Stomach smooth muscle (tissue), 2 donors: ENCODE results near the gene ARHGAP15.

Experiments used
- H3K27ac ChIP-seq: one replicate; pipeline ENCODE4 v1.7.0; 2013; ENCODE audit warnings: mild to moderate bottlenecking, low read length, inconsistent platforms
- H3K27me3 ChIP-seq, 2 donors: one replicate each; pipeline ENCODE4 v1.7.0; 2013; ENCODE audit warnings: low read length in 2 of 2; ENCODE audit not compliant: insufficient read depth in 2 of 2, control insufficient read depth in 1 of 2
- H3K36me3 ChIP-seq, 2 donors: one replicate each; pipeline ENCODE4 v1.7.0; 2013; ENCODE audit warnings: low read length in 2 of 2; ENCODE audit not compliant: control insufficient read depth in 2 of 2, insufficient read depth in 2 of 2
- H3K4me1 ChIP-seq: one replicate; pipeline ENCODE4 v1.7.0; 2013; ENCODE audit warnings: low read length; ENCODE audit not compliant: control insufficient read depth, insufficient read depth
- H3K4me3 ChIP-seq, 2 donors: one replicate each; pipeline ENCODE4 v1.7.0; 2013; ENCODE audit warnings: low read length in 2 of 2
- H3K9ac ChIP-seq, 2 donors: one replicate each; pipeline ENCODE4 v1.7.0; 2013; ENCODE audit warnings: low read length in 2 of 2, mild to moderate bottlenecking in 1 of 2
- H3K9me3 ChIP-seq, 2 donors: one replicate each; pipeline ENCODE4 v1.7.0; 2013; ENCODE audit warnings: low read length in 2 of 2; ENCODE audit not compliant: control insufficient read depth in 2 of 2
- donor health status: healthy.
- donor health status: Pancreatic carcinoma.

ARHGAP15 gene

DNA sequence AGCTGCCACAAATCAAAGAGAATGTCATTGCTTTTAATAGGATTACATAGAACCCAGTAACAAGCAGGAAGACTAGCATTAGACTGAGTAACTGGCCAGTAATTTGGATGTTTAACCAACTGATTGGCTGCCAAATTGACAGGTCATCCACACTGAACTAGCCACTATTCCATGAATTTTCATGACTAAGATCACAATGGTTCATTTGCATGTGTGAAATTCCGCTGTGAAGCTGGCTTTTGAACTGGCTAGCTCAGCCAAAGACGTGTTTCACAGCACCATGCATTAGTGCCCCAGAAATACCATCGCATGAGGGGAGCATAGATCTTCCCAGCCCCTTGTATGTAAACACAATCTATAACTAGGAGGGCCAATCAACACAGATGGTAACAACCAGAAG lies 649.8 kb downstream of the ARHGAP15 start:
- H3K36me3 ChIP-seq, result no peaks in the 10 kb centered on the region
- H3K27me3 ChIP-seq, result no peaks in the 10 kb centered on the region
- H3K9me3 ChIP-seq, result no peaks in the 10 kb centered on the region
- no peak overlapping the region for H3K27ac ChIP-seq
- no peak overlapping the region for H3K4me3 ChIP-seq
- no peaks in the 10 kb centered on the region for H3K4me1 ChIP-seq
- no peak overlapping the region for H3K9ac ChIP-seq

DNA sequence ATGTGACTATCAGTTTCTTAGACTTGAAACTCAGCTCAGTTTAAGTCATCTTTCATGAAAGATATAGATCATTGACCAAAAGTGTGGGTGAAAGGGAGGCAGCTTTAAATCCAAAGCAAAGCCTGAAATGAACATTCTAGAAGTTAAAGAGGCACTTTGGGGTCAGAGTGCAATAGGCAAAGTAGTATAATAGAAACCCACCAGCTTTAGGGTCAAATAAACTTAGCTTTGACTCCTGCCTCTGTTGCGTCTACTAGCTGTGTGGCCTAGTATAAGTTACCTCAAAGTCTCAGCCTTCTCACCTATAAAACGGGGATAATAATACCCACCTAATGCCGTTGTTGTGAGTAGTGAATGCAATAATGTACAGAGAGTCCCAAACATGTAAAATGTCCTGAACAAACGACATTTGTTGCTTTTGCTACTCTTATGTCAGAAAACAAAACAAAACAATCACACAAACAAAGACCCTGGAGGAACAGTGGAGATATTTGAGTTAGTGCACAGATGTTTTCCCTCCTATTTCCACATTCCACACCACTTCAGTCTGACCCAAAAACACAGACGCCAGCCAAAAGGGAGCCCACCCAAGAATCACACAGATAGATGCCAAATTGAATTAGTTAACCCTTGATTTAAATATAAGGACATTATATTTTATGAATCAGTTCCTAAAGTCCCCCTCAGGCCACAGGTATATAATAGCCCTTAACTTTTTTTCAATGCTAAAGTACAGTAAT lies 657.0 kb downstream of the ARHGAP15 start:
- no peaks in the 10 kb centered on the region for H3K9me3 ChIP-seq
- H3K4me1 ChIP-seq, result no peaks in the 10 kb centered on the region
- no peaks in the 10 kb centered on the region for H3K27me3 ChIP-seq
- H3K27ac ChIP-seq, result no peak overlapping the region
- no peak overlapping the region for H3K9ac ChIP-seq
- no peaks in the 10 kb centered on the region for H3K36me3 ChIP-seq
- no peak overlapping the region for H3K4me3 ChIP-seq

DNA sequence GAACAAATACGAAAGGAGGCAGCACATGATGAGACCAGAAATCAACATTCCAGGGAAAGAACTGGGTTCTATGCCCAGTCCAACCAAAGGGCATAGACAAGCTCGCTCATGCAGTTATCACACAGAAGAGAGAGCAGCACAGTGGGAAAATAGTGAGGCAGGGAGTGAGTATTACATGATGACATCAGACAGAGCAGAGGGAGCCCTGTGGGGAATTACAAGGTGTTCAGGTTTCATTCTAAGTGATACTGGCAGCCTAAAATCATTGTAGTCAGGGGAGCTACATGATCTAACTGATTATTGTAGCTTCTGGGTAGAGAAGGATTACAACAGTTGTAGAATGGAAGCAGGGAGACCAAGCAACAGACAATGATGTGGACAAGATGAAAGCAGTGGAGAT lies 658.5 kb downstream of the ARHGAP15 start:
- H3K4me3 ChIP-seq, result no peak overlapping the region
- no peaks in the 10 kb centered on the region for H3K9me3 ChIP-seq
- no peaks in the 10 kb centered on the region for H3K27me3 ChIP-seq
- no peaks in the 10 kb centered on the region for H3K36me3 ChIP-seq
- H3K4me1 ChIP-seq, result no peaks in the 10 kb centered on the region
- H3K27ac ChIP-seq, result no peak overlapping the region
- H3K9ac ChIP-seq, result no peak overlapping the region

DNA sequence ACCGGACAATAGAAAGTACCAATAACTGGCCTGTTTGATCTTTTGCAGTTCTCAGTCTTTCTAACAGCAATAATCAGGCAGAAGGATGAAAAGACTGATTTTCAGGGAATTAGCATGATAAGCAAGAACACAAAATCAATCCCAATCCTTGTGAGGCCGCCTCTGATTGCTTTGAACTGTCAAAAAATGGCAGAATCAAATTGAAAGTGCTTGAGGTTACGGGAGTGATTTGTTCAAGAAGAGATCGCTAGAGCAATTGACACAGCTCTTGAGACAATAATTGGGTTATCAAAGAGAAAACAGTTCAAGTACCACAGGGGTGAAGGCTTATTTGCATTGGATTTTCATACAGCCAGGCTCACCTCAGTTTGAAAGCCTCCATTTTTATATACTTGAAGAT lies 663.4 kb downstream of the ARHGAP15 start:
- no peaks in the 10 kb centered on the region for H3K36me3 ChIP-seq
- no peak overlapping the region for H3K4me3 ChIP-seq
- H3K27me3 ChIP-seq, result no peaks in the 10 kb centered on the region
- H3K27ac ChIP-seq, result no peak overlapping the region
- no peaks in the 10 kb centered on the region for H3K4me1 ChIP-seq
- no peak overlapping the region for H3K9ac ChIP-seq
- no peaks in the 10 kb centered on the region for H3K9me3 ChIP-seq

DNA sequence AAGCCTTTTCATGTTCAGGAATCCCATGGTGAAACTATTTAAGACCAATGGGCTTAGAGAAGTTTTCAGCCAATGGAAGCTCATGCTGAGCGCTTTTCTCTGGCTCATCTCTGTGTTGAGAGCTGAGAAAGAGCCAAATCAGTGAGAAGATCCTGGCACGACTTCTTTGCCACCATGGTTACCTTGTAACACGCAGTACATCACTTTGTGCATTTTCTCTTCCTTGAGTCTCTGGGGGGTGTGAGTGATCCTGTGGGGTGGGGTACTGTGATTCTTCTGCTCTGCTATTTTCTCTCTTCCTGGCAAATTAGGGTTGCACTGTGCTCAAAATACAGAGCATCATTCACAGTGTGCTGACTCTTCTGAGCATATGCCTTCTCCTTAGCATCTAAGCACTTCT lies 664.2 kb downstream of the ARHGAP15 start:
- Histone ChIP-seq H3K9ac (no peak overlapping the region), H3K4me3 (no peak overlapping the region), H3K4me1 (no peaks in the 10 kb centered on the region), H3K36me3 (no peaks in the 10 kb centered on the region), H3K27ac (no peak overlapping the region), H3K9me3 (no peaks in the 10 kb centered on the region), H3K27me3 (no peaks in the 10 kb centered on the region)

DNA sequence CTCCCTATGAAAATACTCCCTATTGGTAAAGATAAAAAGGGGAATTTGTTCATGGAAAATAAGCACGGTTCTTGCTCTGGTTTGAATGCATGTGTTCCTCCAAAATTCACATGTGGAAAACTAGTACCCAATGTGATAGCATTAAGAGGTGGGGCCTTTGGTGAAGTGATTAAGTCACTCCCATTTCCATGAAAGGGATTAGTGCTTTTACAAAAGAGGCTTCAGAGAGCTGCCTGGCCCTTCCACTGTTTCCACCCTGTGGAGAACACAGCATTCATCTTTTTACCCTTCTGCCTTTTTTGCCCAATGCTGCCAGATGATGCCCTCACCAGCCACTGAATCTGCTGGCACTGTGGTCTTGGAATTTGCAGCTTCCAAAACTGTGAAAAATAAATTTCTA lies 666.8 kb downstream of the ARHGAP15 start:
- H3K4me1 ChIP-seq, result no peaks in the 10 kb centered on the region

DNA sequence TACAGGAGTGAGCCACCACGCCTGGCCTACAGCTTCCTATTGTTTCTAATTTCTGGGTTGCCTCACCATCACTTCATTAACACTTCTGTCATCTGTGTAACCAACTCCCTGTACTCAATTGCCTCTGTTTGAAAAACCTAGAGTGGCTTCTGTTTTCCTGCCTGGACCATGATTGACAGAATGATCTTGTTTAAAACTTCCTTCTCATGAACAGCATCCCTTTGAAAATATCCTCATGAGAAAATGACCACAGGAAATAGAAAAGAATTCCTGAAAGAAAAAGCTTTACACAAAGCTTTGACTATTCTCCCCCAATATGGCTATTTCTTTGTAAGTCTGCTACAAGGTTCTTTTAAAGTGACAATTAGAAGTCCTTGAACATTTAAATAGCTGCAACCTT lies 672.3 kb downstream of the ARHGAP15 start:
- H3K9me3 ChIP-seq, result no peaks in the 10 kb centered on the region
- H3K4me3 ChIP-seq, result no peak overlapping the region
- no peaks in the 10 kb centered on the region for H3K27me3 ChIP-seq

More for the DNA sequence above, 666.8 kb downstream of the ARHGAP15 start:
- H3K9me3 ChIP-seq, result no peaks in the 10 kb centered on the region
- no peak overlapping the region for H3K27ac ChIP-seq
- H3K9ac ChIP-seq, result no peak overlapping the region
- H3K36me3 ChIP-seq, result no peaks in the 10 kb centered on the region
- H3K27me3 ChIP-seq, result no peaks in the 10 kb centered on the region
- no peak overlapping the region for H3K4me3 ChIP-seq

DNA sequence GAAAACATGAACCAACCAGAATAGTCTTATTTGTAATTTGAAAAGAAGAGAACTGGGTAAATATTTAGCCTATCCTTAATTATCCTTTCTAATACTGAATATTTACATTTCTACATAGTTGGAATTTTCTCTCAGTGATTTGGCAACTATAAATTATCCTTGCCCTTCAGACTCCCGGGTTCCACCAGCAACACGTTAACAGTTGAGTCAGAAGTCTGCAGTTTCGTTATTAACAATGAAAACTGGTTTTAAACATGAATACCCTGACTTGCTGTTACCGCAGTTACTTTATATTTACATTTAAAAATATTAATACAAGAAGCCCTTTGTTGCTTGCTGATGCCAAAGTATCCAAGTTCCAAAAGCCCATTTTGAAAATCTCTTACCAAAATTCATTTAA lies 673.0 kb downstream of the ARHGAP15 start:
- Histone ChIP-seq H3K27ac (no peak overlapping the region), H3K36me3 (no peaks in the 10 kb centered on the region), H3K4me3 (no peak overlapping the region), H3K9ac (no peak overlapping the region), H3K4me1 (no peaks in the 10 kb centered on the region), H3K9me3 (no peaks in the 10 kb centered on the region), H3K27me3 (no peaks in the 10 kb centered on the region)

More for the DNA sequence above, 672.3 kb downstream of the ARHGAP15 start:
- H3K9ac ChIP-seq, result no peak overlapping the region
- H3K4me1 ChIP-seq, result no peaks in the 10 kb centered on the region
- no peaks in the 10 kb centered on the region for H3K36me3 ChIP-seq
- H3K27ac ChIP-seq, result no peak overlapping the region

DNA sequence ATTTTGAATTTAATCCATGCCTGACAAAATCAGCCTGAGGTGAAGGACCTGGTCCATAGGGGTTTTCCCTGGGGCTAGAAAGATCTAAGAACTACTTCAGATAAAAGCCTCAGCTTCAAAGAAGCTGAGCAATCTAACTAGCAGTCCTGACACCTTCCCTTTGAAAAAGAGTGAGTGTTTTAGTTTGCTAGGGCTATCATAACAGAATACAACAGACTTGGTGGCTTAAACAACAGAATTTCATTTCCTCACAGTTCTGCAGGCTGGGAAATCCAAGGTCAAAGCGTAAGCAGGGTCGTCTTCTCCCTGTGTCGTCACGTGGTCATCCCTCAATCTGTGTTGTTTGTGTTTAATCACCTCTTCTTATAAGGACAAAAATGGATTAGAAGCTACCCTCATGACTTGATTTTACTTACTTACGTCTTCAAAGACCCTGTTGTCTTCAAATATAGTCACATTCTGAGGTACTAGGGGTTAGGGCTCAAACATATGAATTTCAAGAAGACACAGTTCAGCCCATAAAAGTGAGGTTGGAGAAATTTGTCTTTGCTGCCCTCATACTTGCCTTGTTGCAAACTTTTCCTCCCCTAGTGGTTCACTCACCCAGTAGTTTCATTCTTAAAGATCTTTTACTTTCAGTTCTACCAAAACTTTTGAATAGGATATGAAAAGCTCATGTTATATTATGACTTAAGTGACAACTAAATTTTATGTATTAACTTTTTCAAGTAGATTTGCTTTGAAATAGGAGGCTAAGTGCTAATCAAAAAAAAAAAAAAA lies 673.8 kb downstream of the ARHGAP15 start:
- no peak overlapping the region for H3K4me3 ChIP-seq

DNA sequence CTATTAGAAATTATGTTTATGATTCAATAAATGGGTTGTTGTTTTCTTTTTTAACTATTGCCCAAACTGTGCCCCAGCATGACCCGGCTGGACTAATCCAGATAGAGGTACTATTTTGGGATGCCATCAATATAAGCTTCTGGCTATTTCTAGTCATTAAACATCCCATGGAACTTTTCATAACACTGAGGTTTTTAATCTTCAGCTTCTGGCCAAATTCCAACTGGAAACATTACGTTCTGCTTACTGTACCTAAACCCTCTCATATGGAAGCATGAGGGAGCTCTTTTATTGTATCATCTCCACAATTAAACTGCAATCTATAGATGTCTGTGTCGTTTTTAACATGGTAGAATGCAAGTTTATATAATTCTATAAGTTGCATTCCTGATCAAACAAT lies 674.7 kb downstream of the ARHGAP15 start:
- H3K36me3 ChIP-seq, result no peaks in the 10 kb centered on the region
- no peak overlapping the region for H3K9ac ChIP-seq
- no peak overlapping the region for H3K27ac ChIP-seq
- no peak overlapping the region for H3K4me3 ChIP-seq
- H3K27me3 ChIP-seq, result no peaks in the 10 kb centered on the region
- no peaks in the 10 kb centered on the region for H3K9me3 ChIP-seq
- H3K4me1 ChIP-seq, result no peaks in the 10 kb centered on the region

More for the DNA sequence above, 673.8 kb downstream of the ARHGAP15 start:
- Histone ChIP-seq H3K4me1 (no peaks in the 10 kb centered on the region), H3K9me3 (no peaks in the 10 kb centered on the region), H3K27me3 (no peaks in the 10 kb centered on the region), H3K9ac (no peak overlapping the region), H3K36me3 (no peaks in the 10 kb centered on the region), H3K27ac (no peak overlapping the region)

DNA sequence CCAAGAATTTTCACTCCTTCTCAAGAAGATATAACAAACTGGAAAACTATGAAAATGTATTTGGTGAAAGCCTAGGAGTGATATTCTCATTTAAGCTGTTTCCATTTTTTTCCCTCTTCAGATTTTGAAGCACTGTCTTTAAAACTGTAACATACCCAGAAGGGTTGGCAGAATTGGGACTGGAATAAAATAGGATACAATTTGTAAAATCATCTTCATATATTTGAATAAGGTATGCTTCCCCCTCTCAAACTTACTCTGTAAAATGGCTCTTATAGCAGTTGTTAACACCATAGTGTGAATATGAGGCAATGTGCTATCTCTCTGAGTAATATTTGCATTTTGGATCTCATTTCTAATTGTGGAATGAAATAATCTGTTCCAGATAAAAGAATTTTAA lies 676.4 kb downstream of the ARHGAP15 start:
- Histone ChIP-seq H3K9ac (no peak overlapping the region), H3K36me3 (no peaks in the 10 kb centered on the region), H3K9me3 (no peaks in the 10 kb centered on the region), H3K27ac (no peak overlapping the region), H3K4me1 (no peaks in the 10 kb centered on the region), H3K4me3 (no peak overlapping the region), H3K27me3 (no peaks in the 10 kb centered on the region)
